B cell (primary cell): ENCODE results near the gene CAB39L.

Source experiments
- EZH2 ChIP-seq: IDR thresholded peaks from 2 replicates; pipeline ENCODE4 v1.6.1; 2012; ENCODE audit warnings: borderline replicate concordance, low read depth, mild to moderate bottlenecking, moderate library complexity, low read length; ENCODE audit not compliant: insufficient read depth, poor library complexity, severe bottlenecking
- TF ChIP-seq, protein P1 (sequence below): fragments of 200-600 bp; IDR thresholded peaks from one replicate; pipeline ENCODE4 v1.8.0; 2022; ENCODE audit warnings: antibody characterized with exemption, mild to moderate bottlenecking

- TF ChIP-seq, protein P1, sequence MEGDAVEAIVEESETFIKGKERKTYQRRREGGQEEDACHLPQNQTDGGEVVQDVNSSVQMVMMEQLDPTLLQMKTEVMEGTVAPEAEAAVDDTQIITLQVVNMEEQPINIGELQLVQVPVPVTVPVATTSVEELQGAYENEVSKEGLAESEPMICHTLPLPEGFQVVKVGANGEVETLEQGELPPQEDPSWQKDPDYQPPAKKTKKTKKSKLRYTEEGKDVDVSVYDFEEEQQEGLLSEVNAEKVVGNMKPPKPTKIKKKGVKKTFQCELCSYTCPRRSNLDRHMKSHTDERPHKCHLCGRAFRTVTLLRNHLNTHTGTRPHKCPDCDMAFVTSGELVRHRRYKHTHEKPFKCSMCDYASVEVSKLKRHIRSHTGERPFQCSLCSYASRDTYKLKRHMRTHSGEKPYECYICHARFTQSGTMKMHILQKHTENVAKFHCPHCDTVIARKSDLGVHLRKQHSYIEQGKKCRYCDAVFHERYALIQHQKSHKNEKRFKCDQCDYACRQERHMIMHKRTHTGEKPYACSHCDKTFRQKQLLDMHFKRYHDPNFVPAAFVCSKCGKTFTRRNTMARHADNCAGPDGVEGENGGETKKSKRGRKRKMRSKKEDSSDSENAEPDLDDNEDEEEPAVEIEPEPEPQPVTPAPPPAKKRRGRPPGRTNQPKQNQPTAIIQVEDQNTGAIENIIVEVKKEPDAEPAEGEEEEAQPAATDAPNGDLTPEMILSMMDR = no peak
- no peak for TF ChIP-seq EZH2
Observed at GRCh38 chr13:49428041-49428763, 15.7 kb downstream of the CAB39L start.
